SK-N-SH treated with all-trans-retinoic acid at 6 μM for 48 hours (cell line): ENCODE measurements around the gene KRTAP4-16.
"Not testable (repeated sequence)": the region's sequence is repeated elsewhere in the genome, so short reads cannot be mapped to it uniquely, and the experiment has no call there.

Source experiments
- ATAC-seq: fragments of 200-7000 bp; cut with Tn5 transposase; 3 replicates; pipeline ENCODE4 v1.9.1; 2020; ENCODE audit warnings: mild to moderate bottlenecking, moderate library complexity
- BACH2 ChIP-seq: fragments of 250-450 bp; sonication (Bioruptor Pico); IDR thresholded peaks from 2 replicates; pipeline ENCODE4 v1.9.0; 2021; ENCODE audit warnings: mild to moderate bottlenecking, borderline replicate concordance
- CREB5 ChIP-seq: fragments of 250-450 bp; sonication (Bioruptor Pico); IDR thresholded peaks from 2 replicates; pipeline ENCODE4 v1.5.1; 2020; ENCODE audit warnings: low read depth, mild to moderate bottlenecking, moderate library complexity
- CSRNP3 ChIP-seq: fragments of 250-450 bp; sonication (Bioruptor Pico); IDR thresholded peaks from 2 replicates; pipeline ENCODE4 v1.5.1; 2021; ENCODE audit warnings: mild to moderate bottlenecking, moderate library complexity
- ESRRG ChIP-seq: fragments of 250-450 bp; sonication (Bioruptor Pico); IDR thresholded peaks from 2 replicates; pipeline ENCODE4 v1.6.1; 2021; ENCODE audit warnings: mild to moderate bottlenecking
- GLIS3 ChIP-seq: fragments of 250-450 bp; sonication (Bioruptor Pico); IDR thresholded peaks from 2 replicates; pipeline ENCODE4 v1.5.0; 2020; ENCODE audit warnings: mild to moderate bottlenecking, moderate library complexity
- ISL1 ChIP-seq: fragments of 250-450 bp; sonication (Bioruptor Pico); IDR thresholded peaks from 2 replicates; pipeline ENCODE4 v2.1.2; 2022; ENCODE audit warnings: mild to moderate bottlenecking, moderate library complexity
- OSR1 ChIP-seq: fragments of 250-450 bp; sonication (Bioruptor Pico); IDR thresholded peaks from 2 replicates; pipeline ENCODE4 v1.8.0; 2022; ENCODE audit warnings: moderate library complexity, mild to moderate bottlenecking, inconsistent platforms
- PATZ1 ChIP-seq: fragments of 250-450 bp; sonication (Bioruptor Pico); IDR thresholded peaks from 2 replicates; pipeline ENCODE4 v1.8.0; 2020; ENCODE audit warnings: mild to moderate bottlenecking, moderate library complexity, borderline replicate concordance
- POU6F1 ChIP-seq: fragments of 250-450 bp; sonication (Bioruptor Pico); IDR thresholded peaks from 2 replicates; pipeline ENCODE4 v1.8.0; 2021; ENCODE audit warnings: low read depth, mild to moderate bottlenecking, moderate library complexity, borderline replicate concordance
- PPARA ChIP-seq: fragments of 250-450 bp; sonication (Bioruptor Pico); IDR thresholded peaks from 2 replicates; pipeline ENCODE4 v1.5.0; 2020; ENCODE audit warnings: mild to moderate bottlenecking, borderline replicate concordance
- RARB ChIP-seq: fragments of 250-450 bp; sonication (Bioruptor Pico); IDR thresholded peaks from 2 replicates; pipeline ENCODE4 v1.8.0; 2021; ENCODE audit warnings: mild to moderate bottlenecking, moderate library complexity
- SNAI2 ChIP-seq: fragments of 250-450 bp; sonication (Bioruptor Pico); IDR thresholded peaks from 2 replicates; pipeline ENCODE4 v1.5.0; 2020; ENCODE audit warnings: mild to moderate bottlenecking, moderate library complexity
- TCF4 ChIP-seq: fragments of 250-450 bp; sonication (Bioruptor Pico); IDR thresholded peaks from 2 replicates; pipeline ENCODE4 v1.8.0; 2021; ENCODE audit warnings: mild to moderate bottlenecking, moderate library complexity, borderline replicate concordance
- TOX ChIP-seq: fragments of 250-450 bp; sonication (Bioruptor Pico); IDR thresholded peaks from 2 replicates; pipeline ENCODE4 v1.8.0; 2021; ENCODE audit warnings: mild to moderate bottlenecking, moderate library complexity, borderline replicate concordance
- TSHZ2 ChIP-seq: fragments of 250-450 bp; sonication (Bioruptor Pico); IDR thresholded peaks from 2 replicates; pipeline ENCODE4 v1.5.0; 2020; ENCODE audit warnings: mild to moderate bottlenecking, moderate library complexity
- ZC3H10 ChIP-seq: fragments of 250-450 bp; sonication (Bioruptor Pico); IDR thresholded peaks from 2 replicates; pipeline ENCODE4 v1.5.1; 2021; ENCODE audit warnings: mild to moderate bottlenecking, moderate library complexity
- ZFP3 ChIP-seq: fragments of 250-450 bp; sonication (Bioruptor Pico); IDR thresholded peaks from 2 replicates; pipeline ENCODE4 v1.5.0; 2020; ENCODE audit warnings: mild to moderate bottlenecking, moderate library complexity
- ZFP30 ChIP-seq: fragments of 450-650 bp; formaldehyde crosslinking; IDR thresholded peaks from 2 replicates; pipeline ENCODE4 v1.5.0; 2022; ENCODE audit warnings: mild to moderate bottlenecking, moderate library complexity
- ZNF565 ChIP-seq: fragments of 450-650 bp; formaldehyde crosslinking; conservative IDR thresholded peaks from 2 replicates; pipeline ENCODE4 v1.5.0; 2020; ENCODE audit warnings: low read depth, mild to moderate bottlenecking, moderate library complexity
- ZNF70 ChIP-seq: fragments of 450-650 bp; formaldehyde crosslinking; IDR thresholded peaks from 2 replicates; pipeline ENCODE4 v1.5.0; 2020; ENCODE audit warnings: mild to moderate bottlenecking, moderate library complexity
- ZNF8 ChIP-seq: fragments of 450-650 bp; formaldehyde crosslinking; IDR thresholded peaks from 2 replicates; pipeline ENCODE4 v1.5.0; 2020; ENCODE audit warnings: mild to moderate bottlenecking, moderate library complexity

KRTAP4-16 gene

GRCh38 chr17:41125064-41125463, 23.1 kb upstream of the KRTAP4-16 start:
- no peak for ATAC-seq
- no peak for TF ChIP-seq PATZ1 (CRISPR knock-in tag)
- no peak for TF ChIP-seq TCF4 (CRISPR knock-in tag)
- no peak for TF ChIP-seq ZNF70 (CRISPR knock-in tag)
- TF ChIP-seq TSHZ2 = no peak
- no peak for TF ChIP-seq PPARA (CRISPR knock-in tag)
- TF ChIP-seq ZNF565 (CRISPR knock-in tag) = no peak
- TF ChIP-seq RARB (CRISPR knock-in tag) = no peak
- no peak for TF ChIP-seq CSRNP3
- TF ChIP-seq SNAI2 = no peak
- TF ChIP-seq TOX (CRISPR knock-in tag) = no peak
- TF ChIP-seq ZFP30 = no peak
- no peak for TF ChIP-seq ZNF8 (CRISPR knock-in tag)
- no peak for TF ChIP-seq BACH2 (CRISPR knock-in tag)
- TF ChIP-seq ZC3H10 (CRISPR knock-in tag) = no peak
- no peak for TF ChIP-seq POU6F1 (CRISPR knock-in tag)
- TF ChIP-seq CREB5 (CRISPR knock-in tag) = no peak
- no peak for TF ChIP-seq ESRRG
- TF ChIP-seq ISL1 (CRISPR knock-in tag) = no peak
- TF ChIP-seq ZFP3 (CRISPR knock-in tag) = no peak

- not testable (repeated sequence) for ATAC-seq
Measured at GRCh38 chr17:41123991-41124371, 22.0 kb upstream of the KRTAP4-16 start, which contains the start of gene KRTAP4-12. Gene KRTAP4-12 (minus strand): TSS chr17:41124182. CDS start chr17:41124122, 60 bp downstream.

GRCh38 chr17:41123292-41123990, 21.4 kb upstream of the KRTAP4-16 start:
- ATAC-seq = not testable (repeated sequence)

- no peak for ATAC-seq
- TF ChIP-seq ZFP3 (CRISPR knock-in tag) (no peak), TOX (CRISPR knock-in tag) (no peak), GLIS3 (no peak), ZFP30 (no peak), ESRRG (no peak), OSR1 (CRISPR knock-in tag) (no peak), CREB5 (CRISPR knock-in tag) (no peak), RARB (CRISPR knock-in tag) (no peak), ZC3H10 (CRISPR knock-in tag) (no peak), ZNF70 (CRISPR knock-in tag) (no peak), SNAI2 (no peak), TSHZ2 (no peak)
Measured at GRCh38 chr17:41121742-41122141, 19.7 kb upstream of the KRTAP4-16 start.
